Measurements from ENCODE around the gene CHI3L2.

The CHI3L2 gene

DNA sequence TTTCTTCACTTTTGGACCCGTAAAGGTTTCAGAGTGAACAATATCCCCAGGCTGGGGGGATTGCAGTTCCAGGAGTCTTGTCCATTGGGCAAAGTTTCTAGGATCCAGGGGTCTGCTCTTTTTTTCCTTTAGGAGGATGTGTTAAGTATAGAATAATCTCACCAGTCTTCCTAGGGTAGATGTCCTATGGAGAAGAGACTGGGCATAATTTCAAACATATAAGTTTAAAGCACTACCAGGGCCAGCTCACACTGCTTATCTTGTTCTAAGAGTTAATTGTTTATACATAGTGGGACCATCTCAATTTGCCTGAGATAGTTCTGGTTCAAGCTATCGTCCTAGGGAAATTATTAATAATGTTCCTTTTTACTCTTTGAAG lies 1.2 kb downstream of the CHI3L2 start:
- no peak for DNase-seq (ENCODE audit: low read depth)
- TF ChIP-seq, protein P1, sequence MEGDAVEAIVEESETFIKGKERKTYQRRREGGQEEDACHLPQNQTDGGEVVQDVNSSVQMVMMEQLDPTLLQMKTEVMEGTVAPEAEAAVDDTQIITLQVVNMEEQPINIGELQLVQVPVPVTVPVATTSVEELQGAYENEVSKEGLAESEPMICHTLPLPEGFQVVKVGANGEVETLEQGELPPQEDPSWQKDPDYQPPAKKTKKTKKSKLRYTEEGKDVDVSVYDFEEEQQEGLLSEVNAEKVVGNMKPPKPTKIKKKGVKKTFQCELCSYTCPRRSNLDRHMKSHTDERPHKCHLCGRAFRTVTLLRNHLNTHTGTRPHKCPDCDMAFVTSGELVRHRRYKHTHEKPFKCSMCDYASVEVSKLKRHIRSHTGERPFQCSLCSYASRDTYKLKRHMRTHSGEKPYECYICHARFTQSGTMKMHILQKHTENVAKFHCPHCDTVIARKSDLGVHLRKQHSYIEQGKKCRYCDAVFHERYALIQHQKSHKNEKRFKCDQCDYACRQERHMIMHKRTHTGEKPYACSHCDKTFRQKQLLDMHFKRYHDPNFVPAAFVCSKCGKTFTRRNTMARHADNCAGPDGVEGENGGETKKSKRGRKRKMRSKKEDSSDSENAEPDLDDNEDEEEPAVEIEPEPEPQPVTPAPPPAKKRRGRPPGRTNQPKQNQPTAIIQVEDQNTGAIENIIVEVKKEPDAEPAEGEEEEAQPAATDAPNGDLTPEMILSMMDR (conservative IDR thresholded peaks at IDR 0.05; ENCODE audit: low read depth, low read length) = no peak
- no peak overlapping the region for H3K4me3 ChIP-seq (ENCODE audit: low read length)

- no peak for DNase-seq (ENCODE audit: low read depth)
- H3K4me3 ChIP-seq (ENCODE audit: low read length) = no peak overlapping the region
- TF ChIP-seq, protein P1 (conservative IDR thresholded peaks at IDR 0.05; ENCODE audit: low read depth, low read length) = no peak
Measured at GRCh38 chr1:111232134-111232533, 4.6 kb downstream of the CHI3L2 start.

- DNase-seq (ENCODE audit: low read depth) = no peak
- H3K4me3 ChIP-seq (ENCODE audit: low read length) = no peak overlapping the region
- TF ChIP-seq, protein P1 (conservative IDR thresholded peaks at IDR 0.05; ENCODE audit: low read depth, low read length) = no peak
Measured at GRCh38 chr1:111234258-111234657, 6.7 kb downstream of the CHI3L2 start.

- TF ChIP-seq, protein P1 (conservative IDR thresholded peaks at IDR 0.05; ENCODE audit: low read depth, low read length) = no peak
- no peak for DNase-seq (ENCODE audit: low read depth)
- H3K4me3 ChIP-seq (ENCODE audit: low read length) = no peak overlapping the region
Measured at GRCh38 chr1:111234866-111235265, 7.4 kb downstream of the CHI3L2 start.

DNA sequence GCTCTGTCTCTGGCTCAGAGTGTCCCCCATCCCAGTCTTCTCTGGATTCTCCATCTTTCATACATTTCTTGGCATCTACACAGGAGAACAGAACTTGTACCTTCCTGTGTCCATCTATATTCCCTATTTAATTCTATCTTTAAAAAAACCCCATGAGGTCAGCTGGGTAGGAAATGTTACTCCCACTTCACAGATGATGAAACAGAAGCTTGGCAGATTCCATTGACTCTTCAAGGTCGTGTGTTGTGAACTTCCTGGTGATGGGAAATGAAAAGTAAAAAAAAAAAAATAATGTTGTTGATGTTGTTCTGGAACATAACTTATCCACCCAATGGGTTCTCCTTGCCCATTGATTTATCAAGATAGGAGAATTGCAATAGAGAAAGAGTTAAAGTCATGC lies 8.9 kb downstream of the CHI3L2 start:
- TF ChIP-seq, protein P1 (conservative IDR thresholded peaks at IDR 0.05; ENCODE audit: low read depth, low read length) = no peak
- H3K4me3 ChIP-seq (ENCODE audit: low read length) = no peak overlapping the region
- no peak for DNase-seq (ENCODE audit: low read depth)

GRCh38 chr1:111236806-111237205 lies 9.3 kb downstream of the CHI3L2 start:
- TF ChIP-seq, protein P1 (conservative IDR thresholded peaks at IDR 0.05; ENCODE audit: low read depth, low read length) = no peak
- no peak for DNase-seq (ENCODE audit: low read depth)
- H3K4me3 ChIP-seq (ENCODE audit: low read length) = no peak overlapping the region

- H3K4me3 ChIP-seq (ENCODE audit: low read length) = no peak overlapping the region
- DNase-seq (ENCODE audit: low read depth) = no peak
- TF ChIP-seq, protein P1 (conservative IDR thresholded peaks at IDR 0.05; ENCODE audit: low read depth, low read length) = no peak
Measured at GRCh38 chr1:111238056-111238795, 10.7 kb downstream of the CHI3L2 start.

Measured in retinal pigment epithelial cell (primary cell).